HG03196 (cell line): ENCODE results near the gene ARSD.
"Not testable (repeated sequence)": the region's sequence is repeated elsewhere in the genome, so short reads cannot be mapped to it uniquely, and the experiment has no call there.

Source experiments
- ATAC-seq: cut with Tn5 transposase; IDR thresholded peaks from one replicate; pipeline ENCODE4 v1.9.1; 2021; ENCODE audit not compliant: unreplicated experiment

Gene ARSD

DNA sequence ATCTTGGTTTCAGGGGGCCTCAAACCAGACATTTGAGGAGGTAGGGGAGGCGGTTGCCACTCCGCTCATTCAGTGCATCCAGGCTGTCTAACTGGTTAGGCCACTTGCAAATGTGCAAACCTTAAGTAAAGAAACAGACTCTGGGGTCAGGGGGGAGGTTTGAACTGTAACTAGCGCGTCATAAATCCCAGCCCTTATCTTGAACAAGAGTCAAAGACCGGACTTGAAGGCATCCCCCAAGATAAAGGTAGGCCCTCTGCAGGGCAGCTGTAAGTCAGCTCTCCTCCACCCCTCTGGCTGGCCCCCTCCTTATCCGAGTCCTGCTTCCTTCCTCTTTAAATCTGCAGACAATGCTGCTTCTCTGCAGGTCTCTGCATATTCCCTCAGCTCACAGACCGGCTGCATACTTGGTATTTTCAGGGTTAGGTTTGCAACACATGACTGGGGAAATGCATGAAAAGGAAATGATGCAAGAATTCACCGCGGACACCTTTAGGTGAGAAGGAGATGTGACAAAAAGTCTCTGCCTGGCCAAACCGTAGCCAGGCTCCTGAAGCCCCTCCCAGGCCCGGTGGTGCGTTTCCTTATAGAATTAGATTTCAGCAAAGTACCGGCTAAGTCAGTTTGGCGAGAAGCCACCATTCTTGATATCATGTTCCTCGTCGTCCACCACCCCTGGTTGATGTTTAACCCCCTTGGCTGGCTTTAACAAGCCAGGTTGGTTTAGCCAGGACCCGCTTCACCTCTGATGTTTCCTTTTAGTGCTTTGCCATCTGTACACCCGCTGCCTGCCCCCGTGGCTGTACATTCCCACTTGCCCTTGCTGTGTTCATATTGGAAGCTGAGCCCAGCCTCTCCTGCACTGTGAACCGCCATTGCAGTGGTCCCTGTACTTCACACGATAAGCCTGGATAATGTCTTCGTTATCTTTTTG lies 31.2 kb downstream of the ARSD start:
- ATAC-seq = not testable (repeated sequence)

DNA sequence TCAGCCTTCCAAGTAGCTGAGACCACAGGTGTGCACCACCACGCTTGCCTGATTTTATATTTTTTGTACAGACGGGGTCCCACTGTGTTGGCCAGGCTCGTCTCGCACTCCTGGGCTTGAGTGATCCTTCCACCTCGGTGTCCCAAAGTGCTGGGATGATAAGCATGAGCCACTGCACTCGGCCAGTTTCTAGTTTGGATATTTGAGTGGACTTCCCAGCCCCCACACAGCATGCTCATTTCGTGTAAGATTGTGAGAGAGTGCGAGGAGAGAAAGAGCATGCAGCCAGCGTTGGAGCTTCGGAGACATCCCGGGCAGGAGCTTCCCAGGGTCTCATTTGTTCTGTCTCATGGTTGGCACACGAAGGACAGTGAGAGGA lies 31.8 kb downstream of the ARSD start:
- ATAC-seq = no peak

DNA sequence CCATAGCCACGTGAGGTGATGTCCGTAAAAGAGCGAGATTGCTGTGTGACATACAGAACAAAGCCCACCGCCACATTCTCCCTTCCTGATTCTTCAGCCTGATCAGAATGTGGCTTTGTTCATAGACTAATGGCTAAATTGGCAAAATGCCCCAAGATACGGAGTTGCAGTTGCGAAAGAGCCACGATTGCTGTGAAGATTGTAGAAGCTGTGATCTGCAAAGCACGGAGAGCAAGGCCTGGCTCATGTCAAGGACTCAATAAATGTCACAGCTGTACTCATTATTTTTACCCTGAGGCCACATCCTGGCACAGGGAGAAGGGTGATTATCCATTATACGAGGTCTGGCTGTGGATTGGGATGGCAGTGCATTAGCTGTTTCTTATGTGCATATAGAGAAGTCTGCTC lies 34.2 kb downstream of the ARSD start:
- ATAC-seq = no peak

DNA sequence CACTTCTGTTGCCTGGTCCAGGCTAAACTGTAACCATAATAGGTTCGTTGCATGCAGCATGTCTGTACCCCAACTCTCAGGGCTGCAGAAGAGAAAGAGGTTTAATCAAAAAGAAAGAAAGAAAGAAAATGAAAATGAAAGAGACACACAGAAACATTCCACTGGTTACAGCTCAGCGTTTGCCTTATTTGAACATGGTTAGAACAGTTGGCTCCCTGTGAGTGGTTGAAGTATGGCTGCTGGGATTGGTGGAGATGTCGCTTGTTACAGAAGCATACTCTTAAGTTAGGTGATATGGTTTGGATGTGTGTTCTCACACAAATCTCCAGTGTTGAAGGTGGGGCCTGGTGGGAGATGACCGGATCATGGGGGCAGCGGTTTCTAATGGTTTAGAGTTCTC lies 36.3 kb downstream of the ARSD start:
- no peak for ATAC-seq

DNA sequence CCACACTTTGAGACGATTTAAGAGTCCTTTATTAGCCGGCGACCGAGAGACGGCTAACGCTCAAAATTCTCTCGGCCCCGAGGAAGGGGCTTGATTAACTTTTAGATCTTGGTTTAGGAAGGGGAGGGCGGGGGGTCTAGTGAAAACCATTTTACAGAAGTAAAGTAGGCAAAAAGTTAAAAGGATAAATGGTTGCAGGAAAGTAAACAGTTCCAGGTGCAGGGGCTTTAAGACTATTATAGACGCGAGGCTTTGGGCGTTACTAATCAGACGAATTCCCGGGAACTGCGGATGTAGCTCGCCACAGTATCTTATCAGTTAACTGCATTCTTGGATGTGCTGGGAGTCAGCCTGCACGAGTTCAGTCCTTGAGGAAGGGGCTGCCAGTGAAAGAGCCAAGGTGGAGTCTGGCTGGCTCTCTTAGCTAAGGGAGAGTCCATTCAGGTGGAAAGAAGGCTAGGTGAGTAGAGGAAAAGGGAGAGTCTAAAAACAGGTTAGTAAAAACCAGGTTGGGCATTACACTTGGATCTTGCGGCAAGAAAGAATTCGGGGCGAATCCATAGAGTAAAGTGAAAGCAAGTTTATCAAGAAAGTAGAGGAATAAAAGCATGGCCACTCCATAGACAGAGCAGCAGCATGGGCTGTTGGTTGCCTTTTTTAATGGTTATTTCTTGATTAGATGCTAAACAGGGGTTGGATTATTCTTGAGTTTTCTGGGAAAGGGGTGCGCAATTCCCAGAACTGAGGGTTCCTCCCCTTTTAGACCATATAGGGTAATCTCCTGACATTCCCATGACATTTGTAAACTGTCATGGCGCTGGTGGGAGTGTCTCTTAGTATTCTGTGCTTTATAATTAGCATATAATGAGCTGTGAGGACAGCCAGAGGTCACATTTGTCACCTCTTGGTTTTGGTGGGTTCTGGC lies 38.3 kb downstream of the ARSD start:
- ATAC-seq = not testable (repeated sequence)

DNA sequence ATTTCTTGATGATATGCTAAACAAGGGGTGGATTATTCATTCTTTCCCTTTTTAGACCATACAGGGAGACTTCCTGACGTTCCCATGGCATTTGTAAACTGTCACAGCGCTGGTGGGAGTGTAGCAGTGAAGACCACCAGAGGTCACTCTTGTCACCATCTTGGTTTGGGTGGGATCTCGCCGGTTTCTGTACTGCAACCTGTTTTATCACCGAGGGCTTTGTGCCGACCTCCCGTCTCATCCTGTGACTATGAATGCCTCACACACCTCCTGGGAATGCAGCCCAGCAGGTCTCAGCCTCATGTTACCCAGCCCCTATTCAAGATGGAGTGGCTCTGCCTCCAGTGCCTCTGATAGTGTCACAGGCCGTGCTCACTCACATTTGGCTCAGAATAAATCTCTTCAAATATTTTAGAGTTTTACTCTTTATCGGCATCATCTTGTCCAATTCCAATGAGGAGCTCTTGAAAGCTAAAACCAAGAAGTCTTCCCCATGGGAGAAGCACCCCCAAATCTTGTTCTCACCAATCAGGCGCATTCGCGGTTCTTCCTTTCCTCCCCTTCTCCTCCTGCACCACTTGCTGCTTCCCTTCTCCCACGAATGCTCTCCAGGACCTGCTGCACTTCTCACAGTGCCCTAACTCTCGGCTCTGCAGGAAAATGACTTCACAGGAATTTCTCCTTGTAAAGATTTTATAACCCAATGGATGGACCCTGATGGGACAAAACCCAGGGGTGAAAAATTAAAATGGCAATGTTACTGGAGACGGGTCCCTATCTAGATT lies 39.2 kb downstream of the ARSD start:
- ATAC-seq = not testable (repeated sequence)

DNA sequence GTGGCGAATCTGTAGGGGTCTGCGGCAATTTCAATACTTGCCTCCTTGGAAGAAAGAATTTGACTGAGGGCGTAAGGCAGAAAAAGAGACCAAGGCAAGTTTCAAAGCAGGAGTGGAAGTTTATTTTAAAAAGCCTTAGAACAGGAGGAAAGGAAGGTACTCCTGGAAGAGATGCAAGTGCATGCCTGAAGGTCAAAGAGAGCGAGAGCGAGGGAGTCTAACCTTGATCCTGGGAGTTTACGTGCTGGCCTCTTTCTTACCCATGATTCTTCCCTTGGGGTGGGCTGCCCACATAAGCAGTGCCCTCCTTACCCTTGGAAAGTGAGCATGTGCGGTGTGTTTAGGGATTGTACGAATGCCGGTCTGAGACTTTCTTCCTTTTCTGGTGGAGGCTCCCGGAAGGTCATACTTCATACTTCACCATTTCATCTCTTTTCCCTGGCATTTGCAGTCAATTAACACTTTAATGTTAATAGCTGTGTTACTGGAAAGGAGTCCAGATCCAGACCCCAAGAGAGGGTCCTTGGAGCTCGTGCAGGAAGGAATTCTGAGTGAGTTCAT lies 40.0 kb downstream of the ARSD start:
- no peak for ATAC-seq

DNA sequence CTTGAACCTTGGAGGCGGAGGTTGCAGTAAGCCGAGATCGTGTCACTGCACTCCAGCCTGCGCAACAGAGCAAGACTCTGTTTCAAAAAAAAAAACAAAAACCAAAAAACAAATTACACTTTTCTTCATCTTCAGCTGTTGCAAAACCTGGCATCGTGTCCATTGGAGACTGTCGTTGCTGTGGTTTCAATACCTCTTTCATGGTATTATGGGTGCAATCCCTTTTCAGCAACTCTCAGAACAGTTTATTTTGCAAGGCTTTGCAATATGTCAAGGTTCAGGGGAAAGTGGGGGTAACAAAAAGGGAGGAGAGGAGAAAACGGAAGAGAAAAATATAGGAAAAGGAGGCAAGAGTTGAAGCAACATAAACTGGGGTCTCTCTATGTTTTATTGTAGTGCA lies 40.8 kb downstream of the ARSD start:
- ATAC-seq = no peak

DNA sequence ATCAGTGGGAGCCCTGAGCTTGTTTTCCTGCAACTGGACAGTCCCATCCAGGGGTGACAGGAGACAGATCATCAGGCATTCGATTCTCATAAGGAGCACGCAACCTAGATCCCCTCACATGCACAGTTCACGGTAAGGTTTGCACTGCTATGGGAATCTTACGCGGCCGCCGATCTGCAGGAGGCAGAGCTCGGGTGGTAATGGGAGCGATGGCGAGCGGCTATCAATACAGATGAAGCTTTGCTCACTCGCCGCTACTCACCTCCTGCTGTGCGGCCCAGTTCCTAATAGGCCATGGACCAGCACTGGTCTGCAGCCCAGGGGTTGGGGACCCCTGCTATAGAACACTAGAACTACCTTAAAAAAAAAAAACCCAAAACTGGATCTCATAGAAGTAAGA lies 45.4 kb downstream of the ARSD start:
- no peak for ATAC-seq

DNA sequence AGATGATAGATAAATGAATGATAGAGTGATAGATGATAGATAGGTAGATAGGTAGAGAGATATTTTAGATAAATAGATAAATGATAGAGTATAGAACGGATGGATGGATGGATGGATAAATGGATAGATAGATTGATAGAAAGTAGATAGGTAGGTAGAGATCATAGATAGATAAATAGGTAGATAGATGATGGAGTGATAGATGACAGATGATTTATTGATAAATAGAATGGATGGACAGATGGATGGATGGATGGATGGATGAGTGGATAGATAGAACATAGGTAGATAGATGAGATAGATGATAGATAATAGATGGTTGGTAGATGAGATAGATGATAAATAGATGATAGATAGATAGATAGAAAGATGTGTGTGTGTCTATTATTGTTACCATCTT lies 49.5 kb downstream of the ARSD start:
- ATAC-seq = no peak

DNA sequence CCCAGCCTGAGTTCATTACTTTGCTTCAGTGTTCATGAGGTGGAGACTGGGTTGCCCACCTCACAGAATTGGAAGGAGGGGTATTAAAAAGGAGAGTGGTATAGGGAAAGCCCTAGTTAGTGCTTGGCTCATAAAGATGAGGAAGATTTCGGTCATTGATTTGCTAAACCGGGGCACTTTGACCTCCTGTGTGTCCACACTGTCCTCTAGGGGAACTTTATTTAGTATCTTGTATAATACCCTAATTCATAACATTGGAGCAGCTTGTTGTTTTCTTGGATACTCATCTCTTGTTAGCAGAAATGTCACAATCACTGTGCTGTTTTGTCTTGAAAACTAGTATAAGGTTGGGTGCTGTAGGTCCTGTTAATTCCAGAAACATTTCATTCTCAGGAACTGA lies 50.6 kb downstream of the ARSD start:
- ATAC-seq = no peak

DNA sequence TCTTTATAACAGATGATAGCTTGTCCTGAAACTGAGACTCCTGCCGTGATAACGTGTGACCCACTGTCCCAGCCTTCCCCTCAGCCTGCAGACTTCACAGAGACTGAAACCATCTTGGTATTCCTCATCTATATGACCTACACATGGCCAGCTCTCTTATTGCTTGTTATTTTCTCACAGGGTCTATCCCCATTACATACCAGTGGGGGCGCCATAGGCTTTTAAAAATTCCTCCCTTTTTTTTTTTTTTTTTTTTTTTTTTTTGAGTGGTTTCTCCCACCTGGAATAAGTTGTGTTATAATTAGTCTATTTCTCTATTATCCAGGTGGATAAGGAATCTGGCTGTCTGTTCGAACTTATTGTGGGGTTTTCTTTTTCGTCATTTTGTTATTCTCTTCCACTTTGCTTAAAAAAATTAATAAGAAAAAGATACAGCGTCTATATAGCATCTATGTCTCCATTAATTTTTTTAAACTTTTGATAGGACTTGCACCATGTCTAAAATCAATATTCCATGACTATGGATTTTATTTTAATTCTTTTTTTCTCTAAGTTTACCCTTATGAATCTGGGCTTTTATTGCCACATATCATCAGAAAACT lies 53.2 kb downstream of the ARSD start:
- ATAC-seq = no peak

DNA sequence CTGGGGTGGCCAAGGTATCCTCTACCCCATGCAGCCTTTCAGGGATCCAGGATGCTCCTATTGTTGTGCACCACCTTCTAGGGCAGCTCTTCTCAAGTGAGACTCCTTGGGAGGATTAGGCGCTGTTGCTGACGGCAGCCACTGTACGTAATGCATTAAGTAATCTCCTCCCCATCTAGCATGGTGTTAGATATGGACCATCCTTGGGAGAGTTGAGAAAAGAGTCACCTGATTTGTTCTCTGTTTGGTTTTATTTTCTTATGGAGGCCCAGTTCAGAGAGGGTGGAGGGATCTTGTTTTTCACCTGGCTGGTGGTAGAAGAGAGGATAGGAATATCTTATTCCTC lies 54.0 kb downstream of the ARSD start:
- ATAC-seq = no peak

DNA sequence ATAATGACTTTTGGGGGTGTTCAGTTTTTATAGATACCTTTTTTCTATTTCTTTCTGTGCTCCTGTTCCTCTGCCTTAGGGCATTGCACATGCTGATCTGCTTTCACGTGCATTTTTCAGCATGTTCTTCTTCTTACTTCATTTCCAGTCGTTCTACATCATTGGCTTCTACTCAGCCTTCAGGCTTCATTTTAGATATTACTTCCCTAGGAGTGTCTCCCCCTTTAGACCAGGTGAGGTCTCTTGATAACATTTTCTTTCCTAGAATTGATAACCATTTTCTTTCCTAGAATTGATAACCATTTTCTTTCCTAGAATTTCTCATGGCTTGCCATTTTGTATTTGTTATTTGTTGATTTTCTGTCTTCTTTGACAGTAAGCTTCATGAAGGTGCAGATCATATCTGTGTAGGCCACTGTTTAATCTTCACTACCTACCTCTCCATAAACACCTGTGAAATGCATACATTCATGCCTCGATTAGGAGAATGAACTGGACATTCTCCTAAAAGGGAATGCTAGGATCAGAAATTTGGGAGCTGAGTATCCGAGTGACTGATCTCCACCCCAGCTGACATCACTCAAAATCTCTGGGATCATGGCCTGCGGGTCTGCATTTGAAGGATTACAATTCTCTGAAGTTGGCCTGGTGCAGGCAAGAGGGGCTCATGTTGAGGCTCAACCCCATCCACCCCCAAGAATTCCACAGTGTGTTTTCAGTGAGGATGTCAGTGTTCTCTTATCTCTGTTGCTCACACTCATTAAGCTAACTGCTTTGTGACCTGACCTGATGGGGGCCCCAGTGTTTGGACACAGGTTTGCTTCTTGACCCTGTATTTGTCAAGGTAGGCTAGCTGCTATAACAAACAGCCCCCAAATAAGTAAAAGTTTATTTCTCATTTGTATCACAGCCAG lies 54.7 kb downstream of the ARSD start:
- ATAC-seq = no peak

DNA sequence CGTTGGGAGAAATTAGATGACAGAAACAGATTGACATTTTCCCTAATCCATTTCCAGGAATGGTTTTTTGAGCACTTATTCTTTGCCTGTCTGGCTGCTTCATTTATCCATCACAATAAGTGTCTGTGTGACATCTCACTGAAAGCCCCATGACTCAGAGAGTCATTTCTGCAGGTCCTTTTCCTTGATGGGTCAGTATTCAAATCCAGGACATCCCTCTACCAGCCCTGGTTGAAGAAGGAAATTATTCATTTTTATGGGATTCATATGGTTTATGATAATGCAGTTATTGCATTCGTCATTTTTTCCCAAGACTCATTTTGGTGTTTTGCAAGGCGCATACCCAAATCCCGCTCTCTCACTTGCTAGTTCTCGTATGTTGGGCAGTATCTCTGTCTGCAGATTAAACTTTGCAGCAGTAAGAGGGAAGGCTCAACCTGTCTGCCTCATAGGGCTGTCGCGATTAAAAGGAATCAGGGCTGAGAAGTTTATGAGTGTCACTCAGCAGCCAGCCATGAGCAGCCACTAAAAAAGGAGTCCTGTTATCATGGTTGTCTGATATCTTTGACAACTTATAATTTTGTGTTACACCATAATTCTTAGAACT lies 56.4 kb downstream of the ARSD start:
- no peak for ATAC-seq

DNA sequence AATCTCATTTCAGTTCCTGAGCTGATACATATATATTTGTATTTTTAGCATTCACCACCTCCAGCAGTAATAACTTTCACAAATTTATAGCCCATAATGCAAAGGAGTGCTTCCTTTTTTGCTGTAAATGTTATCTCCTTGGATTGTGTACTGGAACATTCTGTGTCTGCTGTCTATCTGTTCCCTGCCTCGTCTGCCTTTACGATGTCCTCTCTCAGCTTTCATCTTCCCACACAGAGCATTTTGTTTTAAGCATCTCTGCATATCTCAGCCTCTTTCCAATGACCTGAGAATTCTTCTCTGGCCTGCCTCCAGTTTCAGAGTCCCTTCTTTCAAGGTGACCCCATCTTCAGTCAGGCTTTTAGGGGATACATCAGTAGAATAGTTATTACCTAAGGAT lies 57.3 kb downstream of the ARSD start:
- no peak for ATAC-seq

DNA sequence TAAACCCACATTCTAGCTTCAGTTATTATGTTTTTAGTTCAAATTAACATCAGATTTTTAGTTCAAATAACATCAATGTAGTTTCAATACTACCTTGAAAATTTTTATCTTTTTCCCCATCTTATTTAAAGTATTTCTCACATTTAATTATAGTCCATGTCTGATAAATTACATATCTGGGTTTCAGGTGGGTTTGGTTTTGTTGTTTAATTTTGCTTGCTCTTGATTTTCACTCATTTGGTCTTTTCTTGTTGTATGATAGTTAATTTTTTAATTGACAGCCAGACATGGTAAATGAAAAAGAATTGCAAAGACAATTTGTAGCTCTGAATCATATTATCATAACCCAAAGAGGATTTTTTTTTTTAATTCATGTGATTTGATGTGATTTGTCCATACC lies 58.5 kb downstream of the ARSD start:
- ATAC-seq = no peak

DNA sequence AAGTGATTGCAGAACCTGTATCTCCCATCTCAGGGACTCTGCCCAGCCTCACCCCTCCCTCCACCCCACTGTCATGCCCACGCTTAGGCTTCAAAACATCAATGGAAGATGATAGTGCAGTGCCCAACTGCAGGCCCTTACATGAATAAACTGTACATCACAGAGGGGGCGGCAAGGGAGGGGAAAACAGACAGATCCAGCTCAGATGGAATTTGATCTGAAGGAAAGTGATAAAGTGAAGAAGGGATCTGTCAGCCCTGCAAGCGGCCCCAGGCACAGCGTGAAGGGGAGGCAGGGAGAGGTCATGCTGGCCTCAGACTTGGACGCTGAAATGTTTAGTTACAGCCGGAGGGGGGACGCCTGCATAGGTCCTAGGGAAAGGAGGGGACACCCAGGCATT lies 61.9 kb downstream of the ARSD start:
- no peak for ATAC-seq

DNA sequence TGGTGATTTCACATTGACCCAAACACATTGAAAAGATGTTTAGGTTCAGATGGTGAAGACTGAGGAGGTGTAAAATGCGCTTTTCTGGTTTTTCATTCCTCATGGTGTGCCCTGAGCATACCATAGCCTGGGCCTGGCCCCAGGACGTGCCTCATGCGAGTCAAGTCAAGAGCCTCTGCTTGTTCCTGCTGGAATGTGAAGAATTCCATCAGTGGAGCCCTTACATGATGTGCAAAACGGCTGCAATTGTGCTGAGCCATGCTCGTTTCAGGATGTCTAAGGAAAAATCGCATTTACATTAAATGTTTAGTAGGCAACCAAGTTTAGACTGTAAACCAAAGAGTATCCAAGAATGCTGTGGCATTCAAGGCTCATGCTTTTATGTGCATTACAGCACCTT lies 65.5 kb downstream of the ARSD start:
- no peak for ATAC-seq
